ENCODE data around the gene STH.
A peak's percentile ranks its signal among the peaks of the same experiment; 100 is the strongest.

STH gene

GRCh38 chr17:46028981-46029565 lies 30.0 kb downstream of the STH start:
- DNase-seq: no peak

GRCh38 chr17:46029627-46030026 lies 30.6 kb downstream of the STH start:
- DNase-seq: no peak

- DNase-seq: no peak
Observed at GRCh38 chr17:46030752-46031151, 31.7 kb downstream of the STH start.

- DNase-seq: no peak
Observed at GRCh38 chr17:46031440-46031839, 32.4 kb downstream of the STH start.

- no peak for DNase-seq
Observed at GRCh38 chr17:46031920-46032319, 32.9 kb downstream of the STH start.

- DNase-seq: no peak
Observed at GRCh38 chr17:46032909-46033308, 33.9 kb downstream of the STH start.

GRCh38 chr17:46033392-46033791 lies 34.3 kb downstream of the STH start:
- no peak for DNase-seq

- DNase-seq: no peak
Observed at GRCh38 chr17:46035112-46035818, 36.2 kb downstream of the STH start.

GRCh38 chr17:46036491-46036890 lies 37.4 kb downstream of the STH start:
- DNase-seq: no peak

GRCh38 chr17:46037722-46038255 lies 38.7 kb downstream of the STH start:
- no peak for DNase-seq

- no peak for DNase-seq
Observed at GRCh38 chr17:46038414-46038813, 39.4 kb downstream of the STH start.

GRCh38 chr17:46038937-46039336 lies 39.9 kb downstream of the STH start:
- DNase-seq: no peak

GRCh38 chr17:46039592-46040186 lies 40.6 kb downstream of the STH start:
- DNase-seq: no peak

GRCh38 chr17:46042246-46042645 lies 43.2 kb downstream of the STH start:
- no peak for DNase-seq

- no peak for DNase-seq
Observed at GRCh38 chr17:46042925-46043324, 43.9 kb downstream of the STH start.

- DNase-seq: no peak
Observed at GRCh38 chr17:46043606-46044005, 44.6 kb downstream of the STH start.

GRCh38 chr17:46044286-46044928 lies 45.4 kb downstream of the STH start:
- peak; percentile 43 for DNase-seq

GRCh38 chr17:46044989-46045388 lies 45.9 kb downstream of the STH start:
- DNase-seq: no peak

GRCh38 chr17:46045639-46046038 lies 46.6 kb downstream of the STH start:
- DNase-seq: peak; percentile 77

- DNase-seq: peak; percentile 20
Observed at GRCh38 chr17:46046957-46047356, 47.9 kb downstream of the STH start.

- no peak for DNase-seq
Observed at GRCh38 chr17:46047398-46047797, 48.3 kb downstream of the STH start.

GRCh38 chr17:46047856-46048255 lies 48.8 kb downstream of the STH start:
- DNase-seq: no peak

Data from NCI-H2029 (cell line).